T-helper 1 cell treated with Interleukin-12 subunit alpha and Interleukin-12 subunit beta and Interleukin-4 antibody, amounts not matched to agents 30 ng/mL and 1 ng/mL, for 36 hours (primary cell): ENCODE data around the gene MAP7. TPM values are rescaled to one million over a fixed set of nuclear protein-coding genes. Genes with fewer than 3 reads are reported as not detected.
"Not testable (repeated sequence)": the region's sequence is repeated elsewhere in the genome, so short reads cannot be mapped to it uniquely, and the experiment has no call there.

Experiments used
- intact Hi-C: fragments of 100-400 bp; cut with micrococcal nuclease; formaldehyde crosslinking; loops from one replicate; pipeline ENCODE4 v1.15.1; 2024
- total RNA-seq: library from RNA; stranded (reverse); gene quantifications from 2 replicates; pipeline ENCODE4 v1.2.3, GENCODE V29; 2022

The MAP7 gene
- total RNA-seq, 1 donor from 2014 or later: 1.4 TPM

GRCh38 chr6:136508725-136509392, 41.4 kb downstream of the MAP7 start:
- intact Hi-C loops: no loop called here

GRCh38 chr6:136506124-136506799, 44.0 kb downstream of the MAP7 start:
- intact Hi-C loops: no loop called here

- intact Hi-C loops: no loop called here
Measured at GRCh38 chr6:136503303-136504029, 46.8 kb downstream of the MAP7 start.

- intact Hi-C loops: no loop called here
Measured at GRCh38 chr6:136502786-136503185, 47.4 kb downstream of the MAP7 start.

- intact Hi-C loops: no loop called here
Measured at GRCh38 chr6:136501514-136501913, 48.7 kb downstream of the MAP7 start.

- intact Hi-C loops: no loop called here
Measured at GRCh38 chr6:136501096-136501495, 49.1 kb downstream of the MAP7 start.

GRCh38 chr6:136500414-136500813, 49.8 kb downstream of the MAP7 start:
- intact Hi-C loops: no loop called here

GRCh38 chr6:136499370-136499769, 50.9 kb downstream of the MAP7 start:
- intact Hi-C loops: no loop called here

- intact Hi-C loops: not testable (repeated sequence)
Measured at GRCh38 chr6:136496449-136496848, 53.8 kb downstream of the MAP7 start.

GRCh38 chr6:136494710-136495109, 55.5 kb downstream of the MAP7 start:
- intact Hi-C loops: no loop called here

- intact Hi-C loops: no loop called here
Measured at GRCh38 chr6:136494059-136494458, 56.2 kb downstream of the MAP7 start.

- intact Hi-C loops: no loop called here
Measured at GRCh38 chr6:136492409-136492808, 57.8 kb downstream of the MAP7 start.

- intact Hi-C loops: no loop called here
Measured at GRCh38 chr6:136491754-136492153, 58.5 kb downstream of the MAP7 start.

GRCh38 chr6:136491251-136491650, 59.0 kb downstream of the MAP7 start:
- intact Hi-C loops: no loop called here

GRCh38 chr6:136489689-136490033, 60.6 kb downstream of the MAP7 start:
- intact Hi-C loops: not testable (repeated sequence)

GRCh38 chr6:136487759-136488425, 62.3 kb downstream of the MAP7 start:
- intact Hi-C loops: no loop called here

- intact Hi-C loops: no loop called here
Measured at GRCh38 chr6:136486357-136486756, 63.9 kb downstream of the MAP7 start.

GRCh38 chr6:136483906-136484305, 66.3 kb downstream of the MAP7 start:
- intact Hi-C loops: no loop called here

GRCh38 chr6:136483005-136483404, 67.2 kb downstream of the MAP7 start:
- intact Hi-C loops: not testable (repeated sequence)

- intact Hi-C loops: no loop called here
Measured at GRCh38 chr6:136477548-136477947, 72.7 kb downstream of the MAP7 start.

GRCh38 chr6:136475686-136476085, 74.5 kb downstream of the MAP7 start:
- intact Hi-C loops: no loop called here

GRCh38 chr6:136474241-136474640, 76.0 kb downstream of the MAP7 start:
- intact Hi-C loops: no loop called here
